Measurements from ENCODE around the gene HTRA3. TPM values are rescaled to one million over a fixed set of nuclear protein-coding genes. Genes with fewer than 3 reads are reported as not detected.

The HTRA3 gene
- total RNA-seq, 1 donor from 2014 or later = 35.2 TPM

- Histone ChIP-seq H3K4me1 (ENCODE audit: insufficient read depth, low read length) (peaks cover 5% of the 10 kb centered on the region), H4K20me1 (ENCODE audit: insufficient read depth, low read length) (no peaks in the 10 kb centered on the region), H3K27me3 (ENCODE audit: insufficient read depth, low read length) (peaks cover 7% of the 10 kb centered on the region), H3K79me2 (ENCODE audit: insufficient read depth, low read length) (no peaks in the 10 kb centered on the region), H3K4me3 (ENCODE audit: insufficient read depth, low read depth, low read length) (no peak overlapping the region), H2AFZ (ENCODE audit: low read depth, low read length) (no peak overlapping the region), H3K27ac (ENCODE audit: low read depth, low read length) (no peak overlapping the region), H3K36me3 (ENCODE audit: insufficient read depth, low read length) (no peaks in the 10 kb centered on the region), H3K4me2 (ENCODE audit: low read length) (no peak overlapping the region), H3K9ac (ENCODE audit: low read length) (no peak overlapping the region), H3K9me3 (ENCODE audit: insufficient read depth, low read depth, low read length) (no peaks in the 10 kb centered on the region)
- DNase-seq (ENCODE audit: low read depth) (no peak), FAIRE-seq (no peak)
- H3K27me3 Mint-ChIP-seq (ENCODE audit: low read depth, unreplicated experiment) = peaks cover 42% of the 10 kb centered on the region
- H3K4me1 Mint-ChIP-seq (ENCODE audit: low read depth, unreplicated experiment) = no peaks in the 10 kb centered on the region
- H3K27ac Mint-ChIP-seq (ENCODE audit: unreplicated experiment) = no peak overlapping the region
- H3K9me3 Mint-ChIP-seq (ENCODE audit: unreplicated experiment) = peaks cover 2% of the 10 kb centered on the region
- no peak for TF ChIP-seq CTCF (IDR thresholded peaks at IDR 0.05; ENCODE audit: insufficient read depth, low read depth, low read length)
- TF ChIP-seq EZH2 (IDR thresholded peaks at IDR 0.05; ENCODE audit: insufficient read depth, low read length) = no peak
- H3K4me3 Mint-ChIP-seq (ENCODE audit: unreplicated experiment) = no peak overlapping the region
- peaks cover 2% of the 10 kb centered on the region for H3K36me3 Mint-ChIP-seq (ENCODE audit: low read depth, unreplicated experiment)
Observed at GRCh38 chr4:8245884-8246833, 23.4 kb upstream of the HTRA3 start.

GRCh38 chr4:8247047-8247930, 22.3 kb upstream of the HTRA3 start:
- Histone ChIP-seq H3K36me3 (ENCODE audit: insufficient read depth, low read length) (no peaks in the 10 kb centered on the region), H3K4me1 (ENCODE audit: insufficient read depth, low read length) (peaks cover 4% of the 10 kb centered on the region), H3K4me3 (ENCODE audit: insufficient read depth, low read depth, low read length) (no peak overlapping the region), H3K4me2 (ENCODE audit: low read length) (no peak overlapping the region), H2AFZ (ENCODE audit: low read depth, low read length) (no peak overlapping the region), H3K27ac (ENCODE audit: low read depth, low read length) (no peak overlapping the region), H3K79me2 (ENCODE audit: insufficient read depth, low read length) (no peaks in the 10 kb centered on the region), H4K20me1 (ENCODE audit: insufficient read depth, low read length) (no peaks in the 10 kb centered on the region), H3K27me3 (ENCODE audit: insufficient read depth, low read length) (peaks cover 7% of the 10 kb centered on the region), H3K9ac (ENCODE audit: low read length) (no peak overlapping the region), H3K9me3 (ENCODE audit: insufficient read depth, low read depth, low read length) (no peaks in the 10 kb centered on the region)
- Mint-ChIP-seq H3K27me3 (ENCODE audit: low read depth, unreplicated experiment) (peaks cover 45% of the 10 kb centered on the region), H3K27ac (ENCODE audit: unreplicated experiment) (no peak overlapping the region), H3K4me3 (ENCODE audit: unreplicated experiment) (no peak overlapping the region), H3K36me3 (ENCODE audit: low read depth, unreplicated experiment) (peaks cover 2% of the 10 kb centered on the region), H3K4me1 (ENCODE audit: low read depth, unreplicated experiment) (no peaks in the 10 kb centered on the region), H3K9me3 (ENCODE audit: unreplicated experiment) (peaks cover 2% of the 10 kb centered on the region)
- FAIRE-seq (no peak), DNase-seq (ENCODE audit: low read depth) (no peak)
- no peak for TF ChIP-seq CTCF (IDR thresholded peaks at IDR 0.05; ENCODE audit: insufficient read depth, low read depth, low read length)
- TF ChIP-seq EZH2 (IDR thresholded peaks at IDR 0.05; ENCODE audit: insufficient read depth, low read length) = no peak

Data from astrocyte (in vitro differentiated cells and primary cell).